ENCODE results near the gene PKDCC.

DNA sequence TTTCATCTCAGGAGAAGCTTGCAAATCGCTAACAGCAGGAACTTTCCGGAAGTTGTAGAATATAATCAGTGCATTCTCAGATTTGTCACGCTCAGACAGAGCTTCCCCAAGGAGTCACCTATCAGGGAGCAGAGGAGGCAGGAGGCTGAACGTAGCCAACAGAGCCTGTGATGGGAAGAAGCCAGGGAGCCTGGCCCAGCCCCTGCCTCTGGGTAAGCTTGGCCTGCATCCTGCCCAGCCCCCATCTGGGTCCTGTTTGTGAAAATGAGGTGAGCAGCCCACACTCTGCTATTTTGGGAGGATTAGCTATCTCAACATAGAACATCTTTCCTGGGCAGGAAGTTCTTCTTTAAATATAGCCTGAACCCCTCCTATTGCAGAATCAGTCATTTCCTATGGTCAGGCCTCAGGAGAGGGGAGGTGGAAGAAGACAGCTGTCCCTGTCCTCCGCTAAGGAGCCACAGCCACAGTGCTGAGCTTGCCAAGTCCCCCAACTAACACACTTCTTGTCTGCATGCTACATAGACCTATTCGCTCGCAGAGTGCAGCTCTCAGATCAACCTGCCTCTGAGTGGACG, 19.2 kb upstream of the PKDCC start:
- no peak for TF ChIP-seq EZH2phosphoT487 (IDR thresholded peaks at IDR 0.05; ENCODE audit: insufficient read depth, low read depth)
- TF ChIP-seq EZH2 (IDR thresholded peaks at IDR 0.05; ENCODE audit: insufficient read depth, poor library complexity, severe bottlenecking), result no peak
